Measurements from ENCODE around the gene CYTH4.

DNA sequence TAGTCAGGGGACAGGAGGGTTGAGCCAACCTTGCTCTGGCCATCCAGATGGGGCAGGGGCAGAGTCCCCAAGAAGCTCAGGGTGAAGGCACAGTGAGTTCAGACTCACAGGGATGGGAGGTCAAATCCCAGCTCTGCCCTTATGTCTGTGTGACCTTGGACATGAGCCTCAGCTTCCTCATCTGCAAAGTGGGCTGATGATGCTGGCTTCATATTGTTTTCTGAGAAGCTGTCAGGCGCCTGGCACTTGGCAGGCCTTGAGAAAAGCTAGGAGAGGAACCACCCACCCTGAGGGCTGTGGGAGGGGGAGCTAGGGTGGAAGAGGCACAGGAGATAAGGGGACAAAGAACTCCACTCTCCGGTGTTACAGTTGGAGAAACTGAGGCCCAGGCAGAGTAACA is 23.6 kb downstream of the CYTH4 start:
- TF ChIP-seq, protein P1, sequence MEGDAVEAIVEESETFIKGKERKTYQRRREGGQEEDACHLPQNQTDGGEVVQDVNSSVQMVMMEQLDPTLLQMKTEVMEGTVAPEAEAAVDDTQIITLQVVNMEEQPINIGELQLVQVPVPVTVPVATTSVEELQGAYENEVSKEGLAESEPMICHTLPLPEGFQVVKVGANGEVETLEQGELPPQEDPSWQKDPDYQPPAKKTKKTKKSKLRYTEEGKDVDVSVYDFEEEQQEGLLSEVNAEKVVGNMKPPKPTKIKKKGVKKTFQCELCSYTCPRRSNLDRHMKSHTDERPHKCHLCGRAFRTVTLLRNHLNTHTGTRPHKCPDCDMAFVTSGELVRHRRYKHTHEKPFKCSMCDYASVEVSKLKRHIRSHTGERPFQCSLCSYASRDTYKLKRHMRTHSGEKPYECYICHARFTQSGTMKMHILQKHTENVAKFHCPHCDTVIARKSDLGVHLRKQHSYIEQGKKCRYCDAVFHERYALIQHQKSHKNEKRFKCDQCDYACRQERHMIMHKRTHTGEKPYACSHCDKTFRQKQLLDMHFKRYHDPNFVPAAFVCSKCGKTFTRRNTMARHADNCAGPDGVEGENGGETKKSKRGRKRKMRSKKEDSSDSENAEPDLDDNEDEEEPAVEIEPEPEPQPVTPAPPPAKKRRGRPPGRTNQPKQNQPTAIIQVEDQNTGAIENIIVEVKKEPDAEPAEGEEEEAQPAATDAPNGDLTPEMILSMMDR (IDR thresholded peaks at IDR 0.05): no peak
- TF ChIP-seq POLR2AphosphoS5 (IDR thresholded peaks at IDR 0.05) (no peak), POLR2A (IDR thresholded peaks at IDR 0.05; ENCODE audit: low read depth) (no peak)
